K562 (cell line): Measurements from ENCODE around the gene PRR19. TPM values are rescaled to one million over a fixed set of nuclear protein-coding genes. Genes with fewer than 3 reads are reported as not detected.

Source experiments
- AFF1 ChIP-seq, 2 experiments: fragments of 450-650 bp; IDR thresholded peaks; 2 replicates each; pipeline ENCODE4 v1.6.1; 2018; ENCODE audit warnings: mild to moderate bottlenecking in 2 of 2, low read depth in 1 of 2; ENCODE audit not compliant: partially characterized antibody in 2 of 2
- CBX1 ChIP-seq: sonication (generic); IDR thresholded peaks from 2 replicates; pipeline ENCODE4 v1.6.1; 2016; ENCODE audit warnings: antibody characterized with exemption, low read depth, mild to moderate bottlenecking
- CBX3 ChIP-seq, 2 experiments: IDR thresholded peaks; 1 replicate in 1 of 2; 2 replicates in 1 of 2; pipeline ENCODE4 v1.6.1; 2012; ENCODE audit warnings: inconsistent platforms in 2 of 2, low read length in 2 of 2, borderline replicate concordance in 1 of 2, control low read depth in 1 of 2
- EGR1 ChIP-seq: fragments of 450-650 bp; conservative IDR thresholded peaks from 2 replicates; pipeline ENCODE4 v1.6.1; 2017; ENCODE audit warnings: mild to moderate bottlenecking
- ELK3 ChIP-seq: fragments of 450-650 bp; formaldehyde crosslinking; IDR thresholded peaks from 2 replicates; pipeline ENCODE4 v1.4.0; 2020; ENCODE audit warnings: mild to moderate bottlenecking
- NONO ChIP-seq, 2 experiments: fragments of 200-400 bp in 1 of 2; fragments of 450-650 bp in 1 of 2; formaldehyde crosslinking in 1 of 2; IDR thresholded peaks; 2 replicates each; pipeline ENCODE4 v1.6.1; 2017; ENCODE audit warnings: low read depth in 2 of 2, mild to moderate bottlenecking in 2 of 2, moderate library complexity in 2 of 2, low read length in 1 of 2
- SMAD4 ChIP-seq: fragments of 250-450 bp; sonication (Bioruptor Pico); conservative IDR thresholded peaks from 2 replicates; pipeline ENCODE4 v1.8.0; 2021; ENCODE audit warnings: inconsistent platforms, mild to moderate bottlenecking, moderate library complexity
- ZNF121 ChIP-seq: sonication (generic); formaldehyde crosslinking; conservative IDR thresholded peaks from 2 replicates; pipeline ENCODE4 v1.8.0; 2022; ENCODE audit warnings: missing genetic modification reagents
- ZNF143 ChIP-seq: sonication (generic); formaldehyde crosslinking; IDR thresholded peaks from 2 replicates; pipeline ENCODE4 v1.9.0; 2022; ENCODE audit warnings: mild to moderate bottlenecking, missing genetic modification reagents
- ZNF197 ChIP-seq: fragments of 200-800 bp; sonication (Bioruptor generic); IDR thresholded peaks from 2 replicates; pipeline ENCODE4 v1.6.1; 2016; ENCODE audit warnings: low read depth, missing genetic modification characterization, missing compliant biosample characterization
- ZNF740 ChIP-seq, 3 experiments: fragments of 200-800 bp in 1 of 3; sonication (Bioruptor generic) in 1 of 3; sonication (generic) in 1 of 3; formaldehyde crosslinking in 1 of 3; IDR thresholded peaks; 2 replicates each; pipeline versions ENCODE4 v1.6.1 to v1.8.0; 2016 to 2022; ENCODE audit warnings: mild to moderate bottlenecking in 2 of 3, missing compliant biosample characterization in 2 of 3, missing genetic modification characterization in 2 of 3, missing genetic modification reagents in 1 of 3
- polyA plus RNA-seq, 8 experiments: library from polyadenylated mRNA; depleted of rRNA in 4 of 8; stranded (reverse) in 5 of 8; unstranded in 3 of 8; fragments of >200 nt; fragmentation: Nextera tagmentation in 2 of 8; fragmentation: Illumina TruSeq in 1 of 8; extraction: Ambion mirVana in 2 of 8; extraction: Trizol in 1 of 8; gene quantifications; 2 replicates each; pipeline versions ENCODE4 v1.2.1 to v1.2.3, GENCODE V29; 2011 to 2014; ENCODE audit warnings: inconsistent platforms in 1 of 8, missing spikeins in 1 of 8
- total RNA-seq, 7 experiments: library from RNA; depleted of rRNA in 6 of 7; stranded (reverse); fragments of >200 nt in 6 of 7; fragmentation: Illumina TruSeq in 2 of 7; extraction: Trizol in 2 of 7; gene quantifications; 2 replicates each; pipeline versions ENCODE4 v1.2.1 to v1.2.3, GENCODE V29; 2011 to 2021; ENCODE audit warnings: low replicate concordance in 1 of 7
- TF ChIP-seq, protein P1 (sequence below): sonication (generic); formaldehyde crosslinking; IDR thresholded peaks from 2 replicates; pipeline ENCODE4 v1.8.0; 2022; ENCODE audit warnings: mild to moderate bottlenecking, missing genetic modification reagents, borderline replicate concordance
- TF ChIP-seq, protein P2 (sequence below): sonication (generic); formaldehyde crosslinking; IDR thresholded peaks from 2 replicates; pipeline ENCODE4 v1.8.0; 2022; ENCODE audit warnings: mild to moderate bottlenecking, missing genetic modification reagents
- TF ChIP-seq, protein P3 (sequence below), 2 experiments: fragments of 250-450 bp in 1 of 2; fragments of 450-650 bp in 1 of 2; sonication (Bioruptor Pico) in 1 of 2; IDR thresholded peaks; 2 replicates each; pipeline versions ENCODE4 v1.6.1 to v1.8.0; 2016 to 2021; ENCODE audit warnings: mild to moderate bottlenecking in 2 of 2, moderate library complexity in 2 of 2, missing compliant biosample characterization in 1 of 2, missing genetic modification characterization in 1 of 2

Gene PRR19
- total and polyA plus RNA-seq, 9 of the 15 experiments (the other 6 are each of a cell fraction or from before 2014, with no cell fraction given): 0.10 to 1.6 (median 0.54) TPM

DNA sequence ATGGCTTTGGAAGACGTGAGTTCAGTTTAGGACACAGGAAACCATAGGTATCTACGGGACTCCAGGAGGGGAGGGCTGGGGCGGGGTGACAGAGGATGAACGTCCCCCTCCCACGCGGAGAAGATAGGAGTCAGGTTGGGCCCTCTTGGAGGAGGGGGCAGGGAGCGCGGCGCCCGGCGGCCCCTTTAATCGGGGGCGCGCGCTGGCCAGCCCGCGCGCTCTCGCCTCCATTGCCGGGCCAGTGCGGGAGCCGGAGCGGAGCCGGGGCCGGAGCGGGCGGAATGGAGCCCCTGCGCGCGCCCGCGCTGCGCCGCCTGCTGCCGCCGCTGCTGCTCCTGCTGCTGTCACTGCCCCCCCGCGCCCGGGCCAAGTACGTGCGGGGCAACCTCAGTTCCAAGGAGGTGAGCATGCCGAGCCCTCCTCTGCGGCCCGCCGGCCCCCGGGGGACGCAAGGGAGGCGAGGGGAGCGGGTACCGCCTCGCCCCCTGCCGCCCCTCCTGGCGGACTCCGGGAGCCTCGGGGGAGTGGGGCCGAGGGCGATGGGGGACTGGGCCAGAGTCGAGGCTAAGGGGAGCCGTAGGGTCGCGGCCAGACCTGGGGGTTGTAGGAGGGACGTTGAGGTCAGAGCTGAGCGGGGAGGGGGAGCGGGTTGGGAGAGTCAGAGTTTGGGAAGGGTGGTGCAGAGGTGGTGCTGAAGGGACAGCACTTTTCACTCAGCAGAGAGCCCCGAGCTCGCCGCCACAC is 11.3 kb downstream of the PRR19 start, which contains the start of gene TMEM145 (continued):
- TF ChIP-seq ELK3 (CRISPR knock-in tag) (no peak), CBX3 (IDR thresholded peaks at IDR 0.05; ENCODE audit: borderline replicate concordance in 1 of 2, low read length in 2 of 2) (no peak), NONO (IDR thresholded peaks at IDR 0.05; ENCODE audit: low read depth in 2 of 2, low read length in 1 of 2) (peak in 1 of 2 experiments; percentile 53; a peak in 1 of 4 replicates), SMAD4 (CRISPR knock-in tag) (peak; percentile 61), CBX1 (0 out of 2 replicates have a peak, but pooled peaks have one; percentile 40), ZNF143 (CRISPR knock-in tag) (no peak), ZNF197 (CRISPR knock-in tag) (peak; percentile 82; the same call in 1 of the 2 replicates), ZNF740 (CRISPR knock-in tag; IDR thresholded peaks at IDR 0.05) (peak; percentile 36; the same call in 1 of the 2 replicates), ZNF740 (tag; IDR thresholded peaks at IDR 0.05) (no peak), AFF1 (IDR thresholded peaks at IDR 0.05; ENCODE audit: low read depth in 1 of 2, partially characterized antibody in 2 of 2) (peak in 1 of 2 experiments; percentile 81), EGR1 (0 out of 2 replicates have a peak, but pooled peaks have one; percentile 25), ZNF121 (CRISPR knock-in tag) (no peak)
- TF ChIP-seq, protein P1, sequence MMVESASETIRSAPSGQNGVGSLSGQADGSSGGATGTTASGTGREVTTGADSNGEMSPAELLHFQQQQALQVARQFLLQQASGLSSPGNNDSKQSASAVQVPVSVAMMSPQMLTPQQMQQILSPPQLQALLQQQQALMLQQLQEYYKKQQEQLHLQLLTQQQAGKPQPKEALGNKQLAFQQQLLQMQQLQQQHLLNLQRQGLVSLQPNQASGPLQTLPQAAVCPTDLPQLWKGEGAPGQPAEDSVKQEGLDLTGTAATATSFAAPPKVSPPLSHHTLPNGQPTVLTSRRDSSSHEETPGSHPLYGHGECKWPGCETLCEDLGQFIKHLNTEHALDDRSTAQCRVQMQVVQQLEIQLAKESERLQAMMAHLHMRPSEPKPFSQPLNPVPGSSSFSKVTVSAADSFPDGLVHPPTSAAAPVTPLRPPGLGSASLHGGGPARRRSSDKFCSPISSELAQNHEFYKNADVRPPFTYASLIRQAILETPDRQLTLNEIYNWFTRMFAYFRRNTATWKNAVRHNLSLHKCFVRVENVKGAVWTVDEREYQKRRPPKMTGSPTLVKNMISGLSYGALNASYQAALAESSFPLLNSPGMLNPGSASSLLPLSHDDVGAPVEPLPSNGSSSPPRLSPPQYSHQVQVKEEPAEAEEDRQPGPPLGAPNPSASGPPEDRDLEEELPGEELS: 0 out of 2 replicates have a peak, but pooled peaks have one; percentile 60
- TF ChIP-seq, protein P2, sequence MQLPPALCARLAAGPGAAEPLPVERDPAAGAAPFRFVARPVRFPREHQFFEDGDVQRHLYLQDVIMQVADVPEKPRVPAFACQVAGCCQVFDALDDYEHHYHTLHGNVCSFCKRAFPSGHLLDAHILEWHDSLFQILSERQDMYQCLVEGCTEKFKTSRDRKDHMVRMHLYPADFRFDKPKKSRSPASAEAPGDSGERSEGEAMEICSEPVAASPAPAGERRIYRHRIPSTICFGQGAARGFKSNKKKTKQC: 0 out of 2 replicates have a peak, but pooled peaks have one; percentile 67
- TF ChIP-seq, protein P3, sequence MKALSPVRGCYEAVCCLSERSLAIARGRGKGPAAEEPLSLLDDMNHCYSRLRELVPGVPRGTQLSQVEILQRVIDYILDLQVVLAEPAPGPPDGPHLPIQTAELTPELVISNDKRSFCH (CRISPR knock-in tag; IDR thresholded peaks at IDR 0.05): no peak
- TF ChIP-seq, protein P3 (tag; IDR thresholded peaks at IDR 0.05): peak; percentile 71
